ENCODE results near the gene RNF213.
"Not testable (repeated sequence)": the region's sequence is repeated elsewhere in the genome, so short reads cannot be mapped to it uniquely, and the experiment has no call there.

The RNF213 gene

GRCh38 chr17:80248001-80248893 is 12.4 kb upstream of the RNF213 start:
- no peaks in the 10 kb centered on the region for H3K9me3 ChIP-seq (ENCODE audit: control insufficient read depth in 2 of 2, low read length in 2 of 2)
- peaks cover 3 to 5% of the 10 kb centered on the region in 2 donors for H3K36me3 ChIP-seq (ENCODE audit: control insufficient read depth in 2 of 2, insufficient read depth in 2 of 2, low read length in 2 of 2)
- H3K4me1 ChIP-seq (ENCODE audit: control insufficient read depth in 2 of 2, insufficient read depth in 2 of 2, low read length in 2 of 2): no peaks in the 10 kb centered on the region
- no peak overlapping the region for H3K9ac ChIP-seq (ENCODE audit: low read depth in 1 of 2, low read length in 2 of 2)
- H3K4me3 ChIP-seq (ENCODE audit: low read length in 2 of 2): no peak overlapping the region
- H3K27ac ChIP-seq (ENCODE audit: low read depth in 2 of 2, low read length in 2 of 2): no peak overlapping the region
- no peaks in the 10 kb centered on the region for H3K27me3 ChIP-seq (ENCODE audit: control insufficient read depth in 2 of 2, insufficient read depth in 2 of 2, low read length in 2 of 2)

- peaks cover 3 to 5% of the 10 kb centered on the region in 2 donors for H3K36me3 ChIP-seq (ENCODE audit: control insufficient read depth in 2 of 2, insufficient read depth in 2 of 2, low read length in 2 of 2)
Observed at GRCh38 chr17:80248894-80249710, 11.6 kb upstream of the RNF213 start.

GRCh38 chr17:80251966-80252365 is 8.7 kb upstream of the RNF213 start:
- peaks cover 0 to 2% of the 10 kb centered on the region in 2 donors for H3K36me3 ChIP-seq (ENCODE audit: control insufficient read depth in 2 of 2, insufficient read depth in 2 of 2, low read length in 2 of 2)
- H3K27ac ChIP-seq (ENCODE audit: low read depth in 2 of 2, low read length in 2 of 2): no peak overlapping the region

More at GRCh38 chr17:80248894-80249710, 11.6 kb upstream of the RNF213 start:
- Histone ChIP-seq H3K4me1 (ENCODE audit: control insufficient read depth in 2 of 2, insufficient read depth in 2 of 2, low read length in 2 of 2) (no peaks in the 10 kb centered on the region), H3K27me3 (ENCODE audit: control insufficient read depth in 2 of 2, insufficient read depth in 2 of 2, low read length in 2 of 2) (no peaks in the 10 kb centered on the region), H3K4me3 (ENCODE audit: low read length in 2 of 2) (no peak overlapping the region), H3K27ac (ENCODE audit: low read depth in 2 of 2, low read length in 2 of 2) (no peak overlapping the region), H3K9me3 (ENCODE audit: control insufficient read depth in 2 of 2, low read length in 2 of 2) (no peaks in the 10 kb centered on the region), H3K9ac (ENCODE audit: low read depth in 1 of 2, low read length in 2 of 2) (no peak overlapping the region)

GRCh38 chr17:80252871-80253270 is 7.8 kb upstream of the RNF213 start:
- peaks cover 0 to 2% of the 10 kb centered on the region in 2 donors for H3K36me3 ChIP-seq (ENCODE audit: control insufficient read depth in 2 of 2, insufficient read depth in 2 of 2, low read length in 2 of 2)
- H3K27ac ChIP-seq (ENCODE audit: low read depth in 2 of 2, low read length in 2 of 2): no peak overlapping the region
- H3K9ac ChIP-seq (ENCODE audit: low read depth in 1 of 2, low read length in 2 of 2): no peak overlapping the region

More at GRCh38 chr17:80251966-80252365, 8.7 kb upstream of the RNF213 start:
- peaks cover 6 to 8% of the 10 kb centered on the region in 2 donors for H3K4me1 ChIP-seq (ENCODE audit: control insufficient read depth in 2 of 2, insufficient read depth in 2 of 2, low read length in 2 of 2)
- no peak overlapping the region for H3K4me3 ChIP-seq (ENCODE audit: low read length in 2 of 2)
- H3K27me3 ChIP-seq (ENCODE audit: control insufficient read depth in 2 of 2, insufficient read depth in 2 of 2, low read length in 2 of 2): no peaks in the 10 kb centered on the region
- no peaks in the 10 kb centered on the region for H3K9me3 ChIP-seq (ENCODE audit: control insufficient read depth in 2 of 2, low read length in 2 of 2)
- H3K9ac ChIP-seq (ENCODE audit: low read depth in 1 of 2, low read length in 2 of 2): no peak overlapping the region

GRCh38 chr17:80253631-80254395 is 6.8 kb upstream of the RNF213 start:
- H3K27me3 ChIP-seq (ENCODE audit: control insufficient read depth in 2 of 2, insufficient read depth in 2 of 2, low read length in 2 of 2): no peaks in the 10 kb centered on the region
- H3K4me1 ChIP-seq (ENCODE audit: control insufficient read depth in 2 of 2, insufficient read depth in 2 of 2, low read length in 2 of 2): peaks cover 12 to 18% of the 10 kb centered on the region in 2 donors
- H3K4me3 ChIP-seq (ENCODE audit: low read length in 2 of 2): no peak overlapping the region
- H3K9ac ChIP-seq (ENCODE audit: low read depth in 1 of 2, low read length in 2 of 2): no peak overlapping the region
- peak overlapping the region in 1 of 2 donors; percentile 52 for H3K27ac ChIP-seq (ENCODE audit: low read depth in 2 of 2, low read length in 2 of 2)
- H3K9me3 ChIP-seq (ENCODE audit: control insufficient read depth in 2 of 2, low read length in 2 of 2): no peaks in the 10 kb centered on the region
- no peaks in the 10 kb centered on the region for H3K36me3 ChIP-seq (ENCODE audit: control insufficient read depth in 2 of 2, insufficient read depth in 2 of 2, low read length in 2 of 2)

More at GRCh38 chr17:80252871-80253270, 7.8 kb upstream of the RNF213 start:
- H3K4me3 ChIP-seq (ENCODE audit: low read length in 2 of 2): no peak overlapping the region
- H3K27me3 ChIP-seq (ENCODE audit: control insufficient read depth in 2 of 2, insufficient read depth in 2 of 2, low read length in 2 of 2): no peaks in the 10 kb centered on the region
- no peaks in the 10 kb centered on the region for H3K9me3 ChIP-seq (ENCODE audit: control insufficient read depth in 2 of 2, low read length in 2 of 2)
- peaks cover 12% of the 10 kb centered on the region in 2 donors for H3K4me1 ChIP-seq (ENCODE audit: control insufficient read depth in 2 of 2, insufficient read depth in 2 of 2, low read length in 2 of 2)

GRCh38 chr17:80254396-80255251 is 6.0 kb upstream of the RNF213 start:
- Histone ChIP-seq H3K4me3 (ENCODE audit: low read length in 2 of 2) (no peak overlapping the region), H3K9me3 (ENCODE audit: control insufficient read depth in 2 of 2, low read length in 2 of 2) (no peaks in the 10 kb centered on the region), H3K27ac (ENCODE audit: low read depth in 2 of 2, low read length in 2 of 2) (peak overlapping the region; percentile 52 to 57), H3K27me3 (ENCODE audit: control insufficient read depth in 2 of 2, insufficient read depth in 2 of 2, low read length in 2 of 2) (no peaks in the 10 kb centered on the region), H3K9ac (ENCODE audit: low read depth in 1 of 2, low read length in 2 of 2) (no peak overlapping the region), H3K4me1 (ENCODE audit: control insufficient read depth in 2 of 2, insufficient read depth in 2 of 2, low read length in 2 of 2) (peaks cover 12 to 19% of the 10 kb centered on the region in 2 donors), H3K36me3 (ENCODE audit: control insufficient read depth in 2 of 2, insufficient read depth in 2 of 2, low read length in 2 of 2) (no peaks in the 10 kb centered on the region)

GRCh38 chr17:80256034-80256350 is 4.7 kb upstream of the RNF213 start:
- H3K9ac ChIP-seq (ENCODE audit: low read depth in 1 of 2, low read length in 2 of 2): no peak overlapping the region
- H3K36me3 ChIP-seq (ENCODE audit: control insufficient read depth in 2 of 2, insufficient read depth in 2 of 2, low read length in 2 of 2): no peaks in the 10 kb centered on the region
- H3K4me1 ChIP-seq (ENCODE audit: control insufficient read depth in 2 of 2, insufficient read depth in 2 of 2, low read length in 2 of 2): peaks cover 16 to 23% of the 10 kb centered on the region in 2 donors
- no peaks in the 10 kb centered on the region for H3K27me3 ChIP-seq (ENCODE audit: control insufficient read depth in 2 of 2, insufficient read depth in 2 of 2, low read length in 2 of 2)
- no peak overlapping the region for H3K4me3 ChIP-seq (ENCODE audit: low read length in 2 of 2)
- no peak overlapping the region for H3K27ac ChIP-seq (ENCODE audit: low read depth in 2 of 2, low read length in 2 of 2)
- no peaks in the 10 kb centered on the region for H3K9me3 ChIP-seq (ENCODE audit: control insufficient read depth in 2 of 2, low read length in 2 of 2)

- Histone ChIP-seq H3K27me3 (ENCODE audit: control insufficient read depth in 2 of 2, insufficient read depth in 2 of 2, low read length in 2 of 2) (no peaks in the 10 kb centered on the region), H3K9ac (ENCODE audit: low read depth in 1 of 2, low read length in 2 of 2) (peak overlapping the region in 1 of 2 donors; percentile 50), H3K9me3 (ENCODE audit: control insufficient read depth in 2 of 2, low read length in 2 of 2) (no peaks in the 10 kb centered on the region), H3K36me3 (ENCODE audit: control insufficient read depth in 2 of 2, insufficient read depth in 2 of 2, low read length in 2 of 2) (no peaks in the 10 kb centered on the region), H3K4me3 (ENCODE audit: low read length in 2 of 2) (no peak overlapping the region), H3K4me1 (ENCODE audit: control insufficient read depth in 2 of 2, insufficient read depth in 2 of 2, low read length in 2 of 2) (peaks cover 32 to 37% of the 10 kb centered on the region in 2 donors), H3K27ac (ENCODE audit: low read depth in 2 of 2, low read length in 2 of 2) (peak overlapping the region; percentile 63 to 75)
Observed at GRCh38 chr17:80257716-80258213, 2.9 kb upstream of the RNF213 start.

GRCh38 chr17:80258296-80258695 is 2.4 kb upstream of the RNF213 start:
- H3K27me3 ChIP-seq (ENCODE audit: control insufficient read depth in 2 of 2, insufficient read depth in 2 of 2, low read length in 2 of 2); H3K36me3 ChIP-seq (ENCODE audit: control insufficient read depth in 2 of 2, insufficient read depth in 2 of 2, low read length in 2 of 2); H3K9me3 ChIP-seq (ENCODE audit: control insufficient read depth in 2 of 2, low read length in 2 of 2); H3K9ac ChIP-seq (ENCODE audit: low read depth in 1 of 2, low read length in 2 of 2); H3K4me3 ChIP-seq (ENCODE audit: low read length in 2 of 2): not testable (repeated sequence)
- Histone ChIP-seq H3K4me1 (ENCODE audit: control insufficient read depth in 2 of 2, insufficient read depth in 2 of 2, low read length in 2 of 2) (peaks cover 37 to 42% of the 10 kb centered on the region in 2 donors), H3K27ac (ENCODE audit: low read depth in 2 of 2, low read length in 2 of 2) (peak overlapping the region; percentile 63 to 75)
